Measurements from ENCODE around the gene CHRM2.

DNA sequence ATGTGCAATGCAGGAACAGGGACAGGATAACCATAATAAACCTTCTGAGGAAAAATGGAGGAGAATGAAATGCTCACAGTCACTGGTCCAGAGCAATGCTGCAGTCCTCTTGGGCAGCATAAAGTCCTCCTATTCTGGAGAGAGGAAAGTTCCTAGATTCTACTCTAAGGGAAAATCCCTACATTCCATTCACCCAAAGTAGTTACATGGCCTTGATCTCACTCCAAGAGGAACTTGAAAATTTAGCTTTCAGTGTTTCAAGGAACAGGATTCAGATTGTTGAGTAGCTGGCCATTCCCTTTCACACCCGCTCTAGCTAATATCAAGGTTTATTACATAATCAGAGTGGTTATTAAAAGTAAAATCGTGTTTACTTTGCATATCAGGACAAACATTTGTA, 168.3 kb downstream of the CHRM2 start:
- no peak for TF ChIP-seq CTCF (IDR thresholded peaks at IDR 0.05)
- TF ChIP-seq POLR2A (IDR thresholded peaks at IDR 0.05), result no peak
